Mucosa of gallbladder (tissue), 1 donor: ENCODE measurements around the gene GFI1. TPM values are rescaled to one million over a fixed set of nuclear protein-coding genes. Genes with fewer than 3 reads are reported as not detected.
A peak's percentile ranks its signal among the peaks of the same experiment; 100 is the strongest.
"Not testable (repeated sequence)": the region's sequence is repeated elsewhere in the genome, so short reads cannot be mapped to it uniquely, and the experiment has no call there.

Source experiments
- DNase-seq: peaks from one replicate; pipeline ENCODE4 v3.0.0-alpha.2; 2020; ENCODE audit warnings: low spot score
- total RNA-seq: library from RNA; stranded (reverse); gene quantifications from one replicate; pipeline ENCODE4 v1.2.1, GENCODE V29; 2021
- donor health status: DM: no; HTN: no; CAD: no.

GFI1 gene
- total RNA-seq, 1 donor from 2014 or later = 3.0 TPM

- DNase-seq = no peak
Observed at GRCh38 chr1:92465256-92465647, 21.5 kb downstream of the GFI1 start.

- DNase-seq = no peak
Observed at GRCh38 chr1:92464588-92465255, 22.0 kb downstream of the GFI1 start.

- no peak for DNase-seq
Observed at GRCh38 chr1:92461364-92462097, 25.2 kb downstream of the GFI1 start.

- DNase-seq = no peak
Observed at GRCh38 chr1:92459871-92460320, 26.8 kb downstream of the GFI1 start.

- no peak for DNase-seq
Observed at GRCh38 chr1:92458146-92458545, 28.6 kb downstream of the GFI1 start.

GRCh38 chr1:92447976-92448375, 38.7 kb downstream of the GFI1 start:
- DNase-seq = no peak

GRCh38 chr1:92447033-92447681, 39.6 kb downstream of the GFI1 start:
- DNase-seq = no peak

- DNase-seq = no peak
Observed at GRCh38 chr1:92446546-92446945, 40.2 kb downstream of the GFI1 start.

- no peak for DNase-seq
Observed at GRCh38 chr1:92445865-92446264, 40.9 kb downstream of the GFI1 start.

GRCh38 chr1:92444351-92444750, 42.4 kb downstream of the GFI1 start:
- no peak for DNase-seq

- no peak for DNase-seq
Observed at GRCh38 chr1:92443893-92444292, 42.8 kb downstream of the GFI1 start.

GRCh38 chr1:92442351-92442750, 44.4 kb downstream of the GFI1 start:
- no peak for DNase-seq

- DNase-seq = peak; percentile 22
Observed at GRCh38 chr1:92441697-92442342, 44.9 kb downstream of the GFI1 start.

GRCh38 chr1:92441316-92441696, 45.4 kb downstream of the GFI1 start:
- DNase-seq = no peak

GRCh38 chr1:92439291-92439690, 47.4 kb downstream of the GFI1 start:
- no peak for DNase-seq

GRCh38 chr1:92434572-92434971, 52.2 kb downstream of the GFI1 start:
- not testable (repeated sequence) for DNase-seq

- DNase-seq = no peak
Observed at GRCh38 chr1:92430030-92430429, 56.7 kb downstream of the GFI1 start.

- DNase-seq = no peak
Observed at GRCh38 chr1:92425617-92426016, 61.1 kb downstream of the GFI1 start.
